ENCODE measurements around the gene AGBL1.
A peak's percentile ranks its signal among the peaks of the same experiment; 100 is the strongest.

Gene AGBL1

DNA sequence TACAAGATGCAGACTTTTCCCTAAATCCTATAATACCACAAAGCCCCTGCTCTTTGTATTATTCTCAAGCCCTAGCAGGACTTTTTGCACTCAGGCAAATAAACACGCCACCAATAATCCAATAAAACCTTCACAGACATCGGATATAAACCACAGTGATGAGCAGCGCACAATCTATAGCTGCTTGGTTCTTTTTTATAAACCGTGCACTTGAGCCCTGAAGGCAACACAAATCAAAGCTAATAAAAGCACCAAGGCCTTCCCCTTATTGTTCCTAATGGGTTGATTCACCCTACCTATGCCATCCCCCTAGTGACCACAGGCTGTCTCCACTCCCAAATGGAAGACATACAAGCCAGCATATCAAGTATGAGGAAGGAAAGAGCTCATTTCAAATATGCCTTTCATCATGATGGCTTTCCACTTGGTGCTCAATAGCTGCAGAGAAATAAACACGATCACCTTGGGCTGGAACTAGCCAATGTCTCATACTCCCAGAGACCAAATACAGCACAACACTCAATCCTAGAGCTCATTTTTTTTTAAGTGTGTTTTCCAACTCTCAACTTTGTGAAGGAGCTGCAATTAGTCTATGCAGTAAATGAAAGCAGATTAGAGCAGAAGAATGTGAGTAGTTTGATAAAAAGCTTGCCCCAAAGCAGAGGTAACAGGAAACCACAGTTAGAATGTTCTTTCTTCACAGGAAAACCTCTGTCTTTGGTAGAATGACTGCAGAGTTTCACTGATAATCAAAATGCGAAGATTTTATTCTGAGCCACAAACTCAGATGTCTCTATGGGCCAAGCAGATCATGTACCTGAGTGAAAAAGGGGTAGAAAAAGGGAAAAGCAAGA, 573.9 kb downstream of the AGBL1 start:
- H3K9me3 ChIP-seq (ENCODE audit: insufficient read depth, low read length, severe bottlenecking), result no peaks in the 10 kb centered on the region
- peak overlapping the region; percentile 39 for H3K27ac ChIP-seq (ENCODE audit: low read length)
- H3K36me3 ChIP-seq (ENCODE audit: insufficient read depth, low read length), result no peaks in the 10 kb centered on the region
- peak overlapping the region; percentile 38 for H3K4me2 ChIP-seq (ENCODE audit: insufficient read depth, low read length)
- no peak overlapping the region for H3K9ac ChIP-seq (ENCODE audit: low read depth, low read length)
- no peaks in the 10 kb centered on the region for H3K27me3 ChIP-seq (ENCODE audit: insufficient read depth, low read length, poor library complexity)
- H3K4me1 ChIP-seq (ENCODE audit: insufficient read depth, low read length), result peaks cover 24% of the 10 kb centered on the region
- DNase-seq, result no peak
- TF ChIP-seq, protein P1, sequence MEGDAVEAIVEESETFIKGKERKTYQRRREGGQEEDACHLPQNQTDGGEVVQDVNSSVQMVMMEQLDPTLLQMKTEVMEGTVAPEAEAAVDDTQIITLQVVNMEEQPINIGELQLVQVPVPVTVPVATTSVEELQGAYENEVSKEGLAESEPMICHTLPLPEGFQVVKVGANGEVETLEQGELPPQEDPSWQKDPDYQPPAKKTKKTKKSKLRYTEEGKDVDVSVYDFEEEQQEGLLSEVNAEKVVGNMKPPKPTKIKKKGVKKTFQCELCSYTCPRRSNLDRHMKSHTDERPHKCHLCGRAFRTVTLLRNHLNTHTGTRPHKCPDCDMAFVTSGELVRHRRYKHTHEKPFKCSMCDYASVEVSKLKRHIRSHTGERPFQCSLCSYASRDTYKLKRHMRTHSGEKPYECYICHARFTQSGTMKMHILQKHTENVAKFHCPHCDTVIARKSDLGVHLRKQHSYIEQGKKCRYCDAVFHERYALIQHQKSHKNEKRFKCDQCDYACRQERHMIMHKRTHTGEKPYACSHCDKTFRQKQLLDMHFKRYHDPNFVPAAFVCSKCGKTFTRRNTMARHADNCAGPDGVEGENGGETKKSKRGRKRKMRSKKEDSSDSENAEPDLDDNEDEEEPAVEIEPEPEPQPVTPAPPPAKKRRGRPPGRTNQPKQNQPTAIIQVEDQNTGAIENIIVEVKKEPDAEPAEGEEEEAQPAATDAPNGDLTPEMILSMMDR (IDR thresholded peaks at IDR 0.05; ENCODE audit: borderline replicate concordance, extremely low read depth, low read length, poor library complexity, severe bottlenecking), result no peak
- H2AFZ ChIP-seq (ENCODE audit: low read depth, low read length), result peak overlapping the region; percentile 6; the same call in 1 of the 2 replicates
- H3K79me2 ChIP-seq (ENCODE audit: insufficient read depth, low read length), result no peaks in the 10 kb centered on the region
- peak; percentile 92 for ATAC-seq (ENCODE audit: insufficient read depth, low read depth)
- no peak overlapping the region for H3K4me3 ChIP-seq (ENCODE audit: low read depth in 1 of 2, low read length in 2 of 2)
- no peaks in the 10 kb centered on the region for H4K20me1 ChIP-seq (ENCODE audit: insufficient read depth, low read length)

DNA sequence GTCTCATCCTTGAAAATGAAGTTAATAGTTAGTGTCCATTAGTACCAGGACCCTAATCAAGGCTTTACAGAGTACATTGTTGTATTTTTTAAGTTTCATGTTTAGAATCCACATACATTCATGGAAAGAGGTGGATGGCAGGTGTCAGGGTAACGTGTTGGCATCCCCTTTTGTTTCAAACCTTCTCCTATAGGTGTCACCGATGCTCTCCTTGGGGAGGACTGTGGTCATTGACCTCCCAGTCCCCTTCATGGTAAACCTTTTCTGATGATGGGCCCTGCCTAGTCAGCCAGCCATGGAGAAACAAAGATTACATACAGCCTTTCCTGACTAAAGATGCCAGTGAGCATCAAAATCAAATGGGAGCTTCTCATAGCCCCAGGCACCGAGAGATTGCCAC, 574.8 kb downstream of the AGBL1 start:
- Histone ChIP-seq H4K20me1 (ENCODE audit: insufficient read depth, low read length) (no peaks in the 10 kb centered on the region), H3K79me2 (ENCODE audit: insufficient read depth, low read length) (no peaks in the 10 kb centered on the region), H3K36me3 (ENCODE audit: insufficient read depth, low read length) (no peaks in the 10 kb centered on the region), H3K4me3 (ENCODE audit: low read depth in 1 of 2, low read length in 2 of 2) (no peak overlapping the region), H3K9me3 (ENCODE audit: insufficient read depth, low read length, severe bottlenecking) (no peaks in the 10 kb centered on the region), H3K9ac (ENCODE audit: low read depth, low read length) (no peak overlapping the region), H3K4me1 (ENCODE audit: insufficient read depth, low read length) (peaks cover 24% of the 10 kb centered on the region), H3K27me3 (ENCODE audit: insufficient read depth, low read length, poor library complexity) (no peaks in the 10 kb centered on the region), H3K27ac (ENCODE audit: low read length) (no peak overlapping the region), H2AFZ (ENCODE audit: low read depth, low read length) (no peak overlapping the region), H3K4me2 (ENCODE audit: insufficient read depth, low read length) (no peak overlapping the region)
- TF ChIP-seq EZH2 (IDR thresholded peaks at IDR 0.05; ENCODE audit: borderline replicate concordance, low read depth, low read length, severe bottlenecking), result no peak
- TF ChIP-seq, protein P1 (IDR thresholded peaks at IDR 0.05; ENCODE audit: borderline replicate concordance, extremely low read depth, low read length, poor library complexity, severe bottlenecking), result no peak
- ATAC-seq (ENCODE audit: insufficient read depth, low read depth), result no peak
- no peak for DNase-seq

DNA sequence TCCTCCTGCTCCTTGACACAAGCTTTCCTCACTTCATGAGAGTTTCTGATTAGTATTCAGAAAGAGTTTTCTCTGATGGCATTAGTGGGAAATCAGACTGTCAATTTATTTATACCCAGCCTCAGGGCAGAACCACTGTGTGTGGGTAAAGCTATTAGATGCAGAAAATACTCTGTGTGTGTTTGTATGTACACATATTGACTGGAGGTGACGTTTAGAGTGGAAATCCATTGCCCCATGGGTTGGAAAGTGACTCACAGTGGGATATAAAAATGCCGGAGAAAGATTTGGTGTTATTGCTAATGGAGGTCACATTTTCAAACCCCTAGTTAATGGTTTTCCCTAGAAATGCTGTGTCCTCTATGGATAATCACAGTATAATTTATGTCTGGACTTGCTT, 577.6 kb downstream of the AGBL1 start:
- TF ChIP-seq EZH2 (IDR thresholded peaks at IDR 0.05; ENCODE audit: borderline replicate concordance, low read depth, low read length, severe bottlenecking), result no peak
- TF ChIP-seq, protein P1 (IDR thresholded peaks at IDR 0.05; ENCODE audit: borderline replicate concordance, extremely low read depth, low read length, poor library complexity, severe bottlenecking), result no peak
- DNase-seq, result no peak
- no peaks in the 10 kb centered on the region for H3K9me3 ChIP-seq (ENCODE audit: insufficient read depth, low read length, severe bottlenecking)
- no peaks in the 10 kb centered on the region for H3K27me3 ChIP-seq (ENCODE audit: insufficient read depth, low read length, poor library complexity)
- H3K79me2 ChIP-seq (ENCODE audit: insufficient read depth, low read length), result no peaks in the 10 kb centered on the region
- no peak overlapping the region for H3K9ac ChIP-seq (ENCODE audit: low read depth, low read length)
- H3K4me3 ChIP-seq (ENCODE audit: low read depth in 1 of 2, low read length in 2 of 2), result no peak overlapping the region
- no peak overlapping the region for H3K27ac ChIP-seq (ENCODE audit: low read length)
- no peaks in the 10 kb centered on the region for H3K36me3 ChIP-seq (ENCODE audit: insufficient read depth, low read length)
- no peaks in the 10 kb centered on the region for H4K20me1 ChIP-seq (ENCODE audit: insufficient read depth, low read length)
- no peak for ATAC-seq (ENCODE audit: insufficient read depth, low read depth)
- H3K4me1 ChIP-seq (ENCODE audit: insufficient read depth, low read length), result peaks cover 24% of the 10 kb centered on the region
- no peak overlapping the region for H3K4me2 ChIP-seq (ENCODE audit: insufficient read depth, low read length)
- H2AFZ ChIP-seq (ENCODE audit: low read depth, low read length), result no peak overlapping the region

Measured in DND-41 (cell line).